ENCODE measurements around the gene KANSL2. TPM values are rescaled to one million over a fixed set of nuclear protein-coding genes. Genes with fewer than 3 reads are reported as not detected.

Gene KANSL2
- total and polyA plus RNA-seq, 9 of the 15 experiments (the other 6 are each of a cell fraction or from before 2014, with no cell fraction given): 41.1 to 89.8 (median 55.4) TPM

- no peak for TF ChIP-seq NUFIP1 (IDR thresholded peaks at IDR 0.05; ENCODE audit: partially characterized antibody)
- TF ChIP-seq NONO (IDR thresholded peaks at IDR 0.05; ENCODE audit: low read depth in 2 of 2, low read length in 1 of 2): 0 out of 4 replicates have a peak, but pooled peaks of 1 of the 2 experiments have one; percentile 23
- no peak for TF ChIP-seq CEBPG (CRISPR knock-in tag; IDR thresholded peaks at IDR 0.05)
- TF ChIP-seq CEBPG (tag; conservative IDR thresholded peaks at IDR 0.05 in 1 of 2, IDR thresholded peaks at IDR 0.05 in 1 of 2): no peak
- TF ChIP-seq ZNF561 (CRISPR knock-in tag; conservative IDR thresholded peaks at IDR 0.05): 0 out of 2 replicates have a peak, but pooled peaks have one; percentile 23
- TF ChIP-seq JUND (IDR thresholded peaks at IDR 0.05; ENCODE audit: borderline replicate concordance, low read depth, low read length): 0 out of 2 replicates have a peak, but pooled peaks have one; percentile 14
- no peak; the same call in 2 of the 3 replicates for TF ChIP-seq JUND (tag; IDR thresholded peaks at IDR 0.05; ENCODE audit: borderline replicate concordance, low read depth, low read length)
- peak; percentile 87 for TF ChIP-seq ARID4B (CRISPR knock-in tag; IDR thresholded peaks at IDR 0.05)
- no peak for TF ChIP-seq TRIM28 (IDR thresholded peaks at IDR 0.05)
- TF ChIP-seq NCOA1 (IDR thresholded peaks at IDR 0.05; ENCODE audit: low read depth): no peak
- no peak for TF ChIP-seq ZNF184 (CRISPR knock-in tag; IDR thresholded peaks at IDR 0.05)
- peak; percentile 72 for TF ChIP-seq ATF6 (CRISPR knock-in tag; IDR thresholded peaks at IDR 0.05)
- peak; percentile 93 for TF ChIP-seq NEUROD1 (IDR thresholded peaks at IDR 0.05; ENCODE audit: borderline replicate concordance, low read depth, low read length, partially characterized antibody)
- no peak for TF ChIP-seq PREB (CRISPR knock-in tag; IDR thresholded peaks at IDR 0.05)
- TF ChIP-seq SAFB2 (IDR thresholded peaks at IDR 0.05; ENCODE audit: borderline replicate concordance, low read depth, low read length, severe bottlenecking): no peak
- no peak for TF ChIP-seq POU5F1 (IDR thresholded peaks at IDR 0.05; ENCODE audit: borderline replicate concordance, low read depth, low read length, partially characterized antibody)
- TF ChIP-seq ZNF121 (CRISPR knock-in tag; conservative IDR thresholded peaks at IDR 0.05): no peak
- TF ChIP-seq MTA1 (IDR thresholded peaks at IDR 0.05; ENCODE audit: borderline replicate concordance): no peak; the same call in 1 of the 2 replicates
- no peak for TF ChIP-seq CEBPB (tag; IDR thresholded peaks at IDR 0.05)
- no peak; the same call in 1 of the 2 replicates for TF ChIP-seq CBFB (CRISPR knock-in tag; IDR thresholded peaks at IDR 0.05)
- TF ChIP-seq SRSF9 (IDR thresholded peaks at IDR 0.05; ENCODE audit: borderline replicate concordance, low read depth, low read length): no peak
These were observed at the start of gene KANSL2 (continued) for GRCh38 chr12:48681710-48682532.

Measured in K562 (cell line).